ENCODE measurements around the gene C15orf40.

Gene C15orf40

GRCh38 chr15:82995938-82996337 lies 15.5 kb downstream of the C15orf40 start:
- H3K9ac ChIP-seq (ENCODE audit: low read depth in 1 of 2, low read length in 2 of 2), result no peak overlapping the region
- H3K27me3 ChIP-seq (ENCODE audit: control insufficient read depth in 2 of 2, insufficient read depth in 2 of 2, low read length in 2 of 2), result no peaks in the 10 kb centered on the region
- no peak overlapping the region for H3K27ac ChIP-seq (ENCODE audit: low read depth in 2 of 2, low read length in 2 of 2)
- H3K36me3 ChIP-seq (ENCODE audit: control insufficient read depth in 2 of 2, insufficient read depth in 2 of 2, low read length in 2 of 2), result no peaks in the 10 kb centered on the region
- no peak overlapping the region for H3K4me3 ChIP-seq (ENCODE audit: low read length in 2 of 2)
- no peaks in the 10 kb centered on the region for H3K9me3 ChIP-seq (ENCODE audit: control insufficient read depth in 2 of 2, low read length in 2 of 2)
- H3K4me1 ChIP-seq (ENCODE audit: control insufficient read depth in 2 of 2, insufficient read depth in 2 of 2, low read length in 2 of 2), result peaks cover 2 to 4% of the 10 kb centered on the region in 2 donors

GRCh38 chr15:82995076-82995475 lies 16.4 kb downstream of the C15orf40 start:
- Histone ChIP-seq H3K4me1 (ENCODE audit: control insufficient read depth in 2 of 2, insufficient read depth in 2 of 2, low read length in 2 of 2) (peaks cover 1 to 3% of the 10 kb centered on the region in 2 donors), H3K36me3 (ENCODE audit: control insufficient read depth in 2 of 2, insufficient read depth in 2 of 2, low read length in 2 of 2) (peaks cover 0 to 4% of the 10 kb centered on the region in 2 donors)

GRCh38 chr15:82993144-82993543 lies 18.3 kb downstream of the C15orf40 start:
- Histone ChIP-seq H3K27me3 (ENCODE audit: control insufficient read depth in 2 of 2, insufficient read depth in 2 of 2, low read length in 2 of 2) (no peaks in the 10 kb centered on the region), H3K9me3 (ENCODE audit: control insufficient read depth in 2 of 2, low read length in 2 of 2) (no peaks in the 10 kb centered on the region), H3K36me3 (ENCODE audit: control insufficient read depth in 2 of 2, insufficient read depth in 2 of 2, low read length in 2 of 2) (peaks cover 3 to 18% of the 10 kb centered on the region in 2 donors), H3K9ac (ENCODE audit: low read depth in 1 of 2, low read length in 2 of 2) (no peak overlapping the region), H3K4me1 (ENCODE audit: control insufficient read depth in 2 of 2, insufficient read depth in 2 of 2, low read length in 2 of 2) (no peaks in the 10 kb centered on the region), H3K4me3 (ENCODE audit: low read length in 2 of 2) (no peak overlapping the region), H3K27ac (ENCODE audit: low read depth in 2 of 2, low read length in 2 of 2) (no peak overlapping the region)

More at GRCh38 chr15:82995076-82995475, 16.4 kb downstream of the C15orf40 start:
- Histone ChIP-seq H3K27ac (ENCODE audit: low read depth in 2 of 2, low read length in 2 of 2) (no peak overlapping the region), H3K4me3 (ENCODE audit: low read length in 2 of 2) (no peak overlapping the region), H3K9me3 (ENCODE audit: control insufficient read depth in 2 of 2, low read length in 2 of 2) (no peaks in the 10 kb centered on the region), H3K27me3 (ENCODE audit: control insufficient read depth in 2 of 2, insufficient read depth in 2 of 2, low read length in 2 of 2) (no peaks in the 10 kb centered on the region), H3K9ac (ENCODE audit: low read depth in 1 of 2, low read length in 2 of 2) (no peak overlapping the region)

- Histone ChIP-seq H3K9me3 (ENCODE audit: control insufficient read depth in 2 of 2, low read length in 2 of 2) (no peaks in the 10 kb centered on the region), H3K27ac (ENCODE audit: low read depth in 2 of 2, low read length in 2 of 2) (no peak overlapping the region), H3K9ac (ENCODE audit: low read depth in 1 of 2, low read length in 2 of 2) (no peak overlapping the region), H3K27me3 (ENCODE audit: control insufficient read depth in 2 of 2, insufficient read depth in 2 of 2, low read length in 2 of 2) (no peaks in the 10 kb centered on the region), H3K4me3 (ENCODE audit: low read length in 2 of 2) (no peak overlapping the region), H3K36me3 (ENCODE audit: control insufficient read depth in 2 of 2, insufficient read depth in 2 of 2, low read length in 2 of 2) (peaks cover 3 to 19% of the 10 kb centered on the region in 2 donors), H3K4me1 (ENCODE audit: control insufficient read depth in 2 of 2, insufficient read depth in 2 of 2, low read length in 2 of 2) (no peaks in the 10 kb centered on the region)
These were observed 18.9 kb downstream of the C15orf40 start for GRCh38 chr15:82992436-82992998.

- H3K27me3 ChIP-seq (ENCODE audit: control insufficient read depth in 2 of 2, insufficient read depth in 2 of 2, low read length in 2 of 2), result no peaks in the 10 kb centered on the region
- peaks cover 5 to 7% of the 10 kb centered on the region in 2 donors for H3K4me1 ChIP-seq (ENCODE audit: control insufficient read depth in 2 of 2, insufficient read depth in 2 of 2, low read length in 2 of 2)
- H3K9ac ChIP-seq (ENCODE audit: low read depth in 1 of 2, low read length in 2 of 2), result peak overlapping the region; percentile 68 to 74
- peak overlapping the region; percentile 79 to 98 for H3K4me3 ChIP-seq (ENCODE audit: low read length in 2 of 2)
- H3K9me3 ChIP-seq (ENCODE audit: control insufficient read depth in 2 of 2, low read length in 2 of 2), result no peaks in the 10 kb centered on the region
- peak overlapping the region; percentile 75 to 81 for H3K27ac ChIP-seq (ENCODE audit: low read depth in 2 of 2, low read length in 2 of 2)
- peaks cover 3 to 19% of the 10 kb centered on the region in 2 donors for H3K36me3 ChIP-seq (ENCODE audit: control insufficient read depth in 2 of 2, insufficient read depth in 2 of 2, low read length in 2 of 2)
These were observed 25.0 kb downstream of the C15orf40 start for GRCh38 chr15:82986442-82986780.

- H3K27ac ChIP-seq (ENCODE audit: low read depth in 2 of 2, low read length in 2 of 2), result peak within 1 kb of the TSS; percentile 75 to 81
- peaks cover 3 to 19% of the 10 kb centered on the region in 2 donors for H3K36me3 ChIP-seq (ENCODE audit: control insufficient read depth in 2 of 2, insufficient read depth in 2 of 2, low read length in 2 of 2)
- peak within 1 kb of the TSS; percentile 79 to 98 for H3K4me3 ChIP-seq (ENCODE audit: low read length in 2 of 2)
- H3K9me3 ChIP-seq (ENCODE audit: control insufficient read depth in 2 of 2, low read length in 2 of 2), result no peaks in the 10 kb centered on the region
- no peaks in the 10 kb centered on the region for H3K27me3 ChIP-seq (ENCODE audit: control insufficient read depth in 2 of 2, insufficient read depth in 2 of 2, low read length in 2 of 2)
- peak within 1 kb of the TSS; percentile 68 to 74 for H3K9ac ChIP-seq (ENCODE audit: low read depth in 1 of 2, low read length in 2 of 2)
- peaks cover 5 to 7% of the 10 kb centered on the region in 2 donors for H3K4me1 ChIP-seq (ENCODE audit: control insufficient read depth in 2 of 2, insufficient read depth in 2 of 2, low read length in 2 of 2)
These were observed 25.6 kb downstream of the C15orf40 start, which contains the start of gene RAMAC for GRCh38 chr15:82985688-82986441. Gene RAMAC (plus strand): TSS chr15:82986210. CDS start chr15:82989019, 2,809 bp downstream.

GRCh38 chr15:82980981-82981380 lies 30.5 kb downstream of the C15orf40 start:
- no peaks in the 10 kb centered on the region for H3K27me3 ChIP-seq (ENCODE audit: control insufficient read depth in 2 of 2, insufficient read depth in 2 of 2, low read length in 2 of 2)
- H3K36me3 ChIP-seq (ENCODE audit: control insufficient read depth in 2 of 2, insufficient read depth in 2 of 2, low read length in 2 of 2), result no peaks in the 10 kb centered on the region
- H3K4me3 ChIP-seq (ENCODE audit: low read length in 2 of 2), result no peak overlapping the region
- peaks cover 5 to 7% of the 10 kb centered on the region in 2 donors for H3K4me1 ChIP-seq (ENCODE audit: control insufficient read depth in 2 of 2, insufficient read depth in 2 of 2, low read length in 2 of 2)
- H3K9ac ChIP-seq (ENCODE audit: low read depth in 1 of 2, low read length in 2 of 2), result no peak overlapping the region
- H3K27ac ChIP-seq (ENCODE audit: low read depth in 2 of 2, low read length in 2 of 2), result no peak overlapping the region
- H3K9me3 ChIP-seq (ENCODE audit: control insufficient read depth in 2 of 2, low read length in 2 of 2), result no peaks in the 10 kb centered on the region

- Histone ChIP-seq H3K4me3 (ENCODE audit: low read length in 2 of 2) (no peak overlapping the region), H3K9ac (ENCODE audit: low read depth in 1 of 2, low read length in 2 of 2) (no peak overlapping the region), H3K27ac (ENCODE audit: low read depth in 2 of 2, low read length in 2 of 2) (no peak overlapping the region), H3K27me3 (ENCODE audit: control insufficient read depth in 2 of 2, insufficient read depth in 2 of 2, low read length in 2 of 2) (no peaks in the 10 kb centered on the region), H3K36me3 (ENCODE audit: control insufficient read depth in 2 of 2, insufficient read depth in 2 of 2, low read length in 2 of 2) (no peaks in the 10 kb centered on the region), H3K9me3 (ENCODE audit: control insufficient read depth in 2 of 2, low read length in 2 of 2) (no peaks in the 10 kb centered on the region), H3K4me1 (ENCODE audit: control insufficient read depth in 2 of 2, insufficient read depth in 2 of 2, low read length in 2 of 2) (no peaks in the 10 kb centered on the region)
These were observed 31.7 kb downstream of the C15orf40 start for GRCh38 chr15:82979726-82980125.

- no peak overlapping the region for H3K9ac ChIP-seq (ENCODE audit: low read depth in 1 of 2, low read length in 2 of 2)
- H3K36me3 ChIP-seq (ENCODE audit: control insufficient read depth in 2 of 2, insufficient read depth in 2 of 2, low read length in 2 of 2), result no peaks in the 10 kb centered on the region
- no peak overlapping the region for H3K4me3 ChIP-seq (ENCODE audit: low read length in 2 of 2)
- H3K27ac ChIP-seq (ENCODE audit: low read depth in 2 of 2, low read length in 2 of 2), result no peak overlapping the region
- H3K27me3 ChIP-seq (ENCODE audit: control insufficient read depth in 2 of 2, insufficient read depth in 2 of 2, low read length in 2 of 2), result no peaks in the 10 kb centered on the region
- H3K4me1 ChIP-seq (ENCODE audit: control insufficient read depth in 2 of 2, insufficient read depth in 2 of 2, low read length in 2 of 2), result no peaks in the 10 kb centered on the region
- H3K9me3 ChIP-seq (ENCODE audit: control insufficient read depth in 2 of 2, low read length in 2 of 2), result no peaks in the 10 kb centered on the region
These were observed 33.0 kb downstream of the C15orf40 start for GRCh38 chr15:82978438-82978837.

GRCh38 chr15:82977076-82977475 lies 34.4 kb downstream of the C15orf40 start:
- Histone ChIP-seq H3K9me3 (ENCODE audit: control insufficient read depth in 2 of 2, low read length in 2 of 2) (no peaks in the 10 kb centered on the region), H3K27ac (ENCODE audit: low read depth in 2 of 2, low read length in 2 of 2) (no peak overlapping the region), H3K4me3 (ENCODE audit: low read length in 2 of 2) (no peak overlapping the region), H3K36me3 (ENCODE audit: control insufficient read depth in 2 of 2, insufficient read depth in 2 of 2, low read length in 2 of 2) (no peaks in the 10 kb centered on the region), H3K4me1 (ENCODE audit: control insufficient read depth in 2 of 2, insufficient read depth in 2 of 2, low read length in 2 of 2) (no peaks in the 10 kb centered on the region), H3K9ac (ENCODE audit: low read depth in 1 of 2, low read length in 2 of 2) (no peak overlapping the region), H3K27me3 (ENCODE audit: control insufficient read depth in 2 of 2, insufficient read depth in 2 of 2, low read length in 2 of 2) (no peaks in the 10 kb centered on the region)

Measured in mucosa of rectum (tissue), 2 donors.